HG03097 (cell line): ENCODE data around the gene GIPC2.
"Not testable (repeated sequence)": the region's sequence is repeated elsewhere in the genome, so short reads cannot be mapped to it uniquely, and the experiment has no call there.

Source experiments
- ATAC-seq: cut with Tn5 transposase; IDR thresholded peaks from one replicate; pipeline ENCODE4 v1.9.1; 2021; ENCODE audit not compliant: unreplicated experiment, low FRiP score

GIPC2 gene

GRCh38 chr1:78061825-78062523 is 16.2 kb downstream of the GIPC2 start:
- ATAC-seq, result no peak

GRCh38 chr1:78064886-78065285 is 19.1 kb downstream of the GIPC2 start:
- ATAC-seq, result not testable (repeated sequence)

GRCh38 chr1:78068681-78069283 is 23.0 kb downstream of the GIPC2 start:
- ATAC-seq, result no peak

- ATAC-seq, result no peak
These were observed 24.0 kb downstream of the GIPC2 start for GRCh38 chr1:78069784-78070183.

- no peak for ATAC-seq
These were observed 24.4 kb downstream of the GIPC2 start for GRCh38 chr1:78070210-78070609.

- ATAC-seq, result no peak
These were observed 25.0 kb downstream of the GIPC2 start for GRCh38 chr1:78070758-78071157.

- ATAC-seq, result no peak
These were observed 25.9 kb downstream of the GIPC2 start for GRCh38 chr1:78071696-78072095.

- no peak for ATAC-seq
These were observed 26.4 kb downstream of the GIPC2 start for GRCh38 chr1:78072216-78072615.

GRCh38 chr1:78073441-78073840 is 27.7 kb downstream of the GIPC2 start:
- ATAC-seq, result no peak

- ATAC-seq, result no peak
These were observed 29.9 kb downstream of the GIPC2 start for GRCh38 chr1:78075621-78076020.

- ATAC-seq, result no peak
These were observed 32.6 kb downstream of the GIPC2 start for GRCh38 chr1:78078358-78078757.

- no peak for ATAC-seq
These were observed 33.8 kb downstream of the GIPC2 start for GRCh38 chr1:78079580-78079979.

- no peak for ATAC-seq
These were observed 35.0 kb downstream of the GIPC2 start for GRCh38 chr1:78080767-78081166.

- ATAC-seq, result no peak
These were observed 36.5 kb downstream of the GIPC2 start for GRCh38 chr1:78081980-78082860.

GRCh38 chr1:78084639-78085038 is 38.9 kb downstream of the GIPC2 start:
- not testable (repeated sequence) for ATAC-seq

GRCh38 chr1:78086697-78087096 is 40.9 kb downstream of the GIPC2 start:
- ATAC-seq, result no peak

- no peak for ATAC-seq
These were observed 42.2 kb downstream of the GIPC2 start for GRCh38 chr1:78088015-78088414.

GRCh38 chr1:78088486-78088885 is 42.7 kb downstream of the GIPC2 start:
- no peak for ATAC-seq

- ATAC-seq, result no peak
These were observed 43.2 kb downstream of the GIPC2 start for GRCh38 chr1:78089010-78089409.

- no peak for ATAC-seq
These were observed 44.8 kb downstream of the GIPC2 start for GRCh38 chr1:78090472-78091133.

- no peak for ATAC-seq
These were observed 45.5 kb downstream of the GIPC2 start for GRCh38 chr1:78091215-78091813.
